Measurements from ENCODE around the gene DMRT2. TPM values are rescaled to one million over a fixed set of nuclear protein-coding genes. Genes with fewer than 3 reads are reported as not detected.

The DMRT2 gene
- not detected in 2 replicates for polyA plus RNA-seq

DNA sequence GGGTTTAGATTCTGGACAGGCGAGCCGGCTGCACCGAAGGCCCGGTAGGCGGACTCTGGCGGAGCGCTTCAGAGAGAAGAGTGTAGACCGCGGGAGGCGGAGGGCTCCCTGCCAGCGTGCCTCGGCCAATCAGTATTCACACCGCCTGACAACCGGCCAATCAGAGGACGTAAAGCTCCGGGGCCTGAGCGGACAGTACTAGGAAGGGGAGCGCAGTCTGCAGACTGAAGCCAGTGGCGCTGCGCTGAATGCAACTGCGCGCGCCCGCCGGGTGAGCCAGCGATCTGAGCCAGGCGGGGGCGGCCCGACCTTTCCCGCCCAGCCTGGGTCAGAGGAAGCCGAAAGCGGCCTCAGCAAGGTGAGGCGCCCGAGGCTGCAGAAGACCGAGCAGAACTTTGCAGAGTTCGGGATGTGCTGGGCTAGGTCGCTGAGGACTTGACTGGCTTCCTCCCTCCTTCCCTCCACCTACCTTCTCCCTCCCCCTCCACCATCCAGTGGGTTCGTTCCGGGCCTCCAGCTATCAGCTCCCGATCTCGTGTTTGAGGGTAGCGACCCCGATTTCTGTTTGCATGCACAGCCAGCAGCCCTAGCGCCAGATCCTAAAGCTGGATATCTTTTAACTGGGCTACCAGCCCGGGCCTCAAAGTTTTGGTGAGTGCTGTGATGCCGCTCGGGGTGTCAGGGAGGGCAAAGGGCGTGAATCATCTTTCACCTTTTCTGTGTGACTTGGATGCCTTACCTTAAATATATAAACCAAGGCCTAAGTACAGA is at the start of gene DMRT2:
Gene DMRT2, plus strand, starts transcription at position 233 of the 771 bp plus-strand sequence. CDS start 1,257 bp downstream, outside the sequence.

Other genes with a start within 250 kb of the DMRT2 start
- gene DMRT1, start 208.7 kb upstream of the DMRT2 start, polyA plus RNA-seq: not detected in 2 replicates
- gene DMRT3, start 73.7 kb upstream of the DMRT2 start, polyA plus RNA-seq: not detected in 2 replicates